ENCODE results near the gene TBATA.

- TF ChIP-seq EZH2 (IDR thresholded peaks at IDR 0.05) = no peak
- TF ChIP-seq POLR2AphosphoS5 (IDR thresholded peaks at IDR 0.05; ENCODE audit: borderline replicate concordance, low read depth, low read length) = no peak
- TF ChIP-seq FOXP2 (optimal IDR thresholded peaks at IDR 0.05; ENCODE audit: control extremely low read depth, extremely low read length, insufficient read depth) = no peak
Measured at GRCh38 chr10:70791386-70792039, 6.3 kb upstream of the TBATA start.
